CD4-positive, alpha-beta T cell treated with Interleukin-6 for 4 hours (primary cell): ENCODE results near the gene JAKMIP1.

ENCODE experiments used
- DNase-seq: peaks from one replicate; pipeline ENCODE4 v3.0.0-alpha.2; 2020; ENCODE audit warnings: mixed read lengths

The JAKMIP1 gene

DNA sequence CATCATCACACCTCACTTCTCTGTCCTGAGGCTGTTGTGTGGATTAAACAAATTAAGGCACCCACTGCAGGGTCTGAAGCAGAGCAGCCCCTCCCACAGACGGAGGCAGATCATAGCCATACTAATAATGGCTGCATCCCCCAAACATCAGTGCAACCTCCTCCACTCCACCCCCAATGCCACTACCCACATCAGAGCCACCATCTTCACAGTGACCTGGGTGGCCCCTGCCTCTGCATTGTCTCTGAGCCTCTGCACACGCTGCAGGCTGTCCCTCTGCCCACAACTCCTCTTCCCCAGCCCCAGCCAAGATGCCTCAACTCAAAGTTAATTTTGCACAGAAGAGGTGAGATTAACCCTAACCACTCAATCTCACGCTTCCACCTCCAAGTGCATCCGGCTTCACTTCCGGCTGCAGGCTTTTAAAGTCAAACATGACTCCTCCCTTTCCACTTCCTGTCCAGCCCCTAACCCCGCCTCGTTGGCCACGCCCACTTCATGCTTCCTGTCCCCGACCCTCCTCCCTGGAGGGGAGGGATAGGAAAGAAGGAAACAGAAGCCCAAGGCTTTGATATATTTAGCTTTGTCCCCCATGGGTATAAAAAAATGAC lies 22.7 kb downstream of the JAKMIP1 start:
- DNase-seq = peak; percentile 45

DNA sequence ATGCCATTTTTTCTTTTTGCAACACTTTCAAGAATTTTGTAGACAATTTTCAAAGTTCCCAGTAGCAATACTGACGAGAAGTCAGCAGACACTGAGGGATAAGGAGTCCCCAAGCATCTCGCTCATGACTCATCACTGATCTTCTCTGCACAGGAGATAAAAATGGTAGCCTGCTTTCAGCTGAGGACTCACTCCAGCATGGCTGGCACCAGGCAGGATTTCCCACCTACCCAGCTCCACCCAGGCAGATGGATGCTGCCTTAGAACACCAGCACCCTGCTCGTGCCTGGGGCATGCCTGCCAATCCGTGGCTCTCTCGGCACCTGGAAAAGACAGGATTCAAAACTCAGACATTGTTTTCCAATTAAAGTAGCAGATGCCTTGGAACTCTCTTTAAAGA lies 24.9 kb downstream of the JAKMIP1 start:
- DNase-seq = no peak

DNA sequence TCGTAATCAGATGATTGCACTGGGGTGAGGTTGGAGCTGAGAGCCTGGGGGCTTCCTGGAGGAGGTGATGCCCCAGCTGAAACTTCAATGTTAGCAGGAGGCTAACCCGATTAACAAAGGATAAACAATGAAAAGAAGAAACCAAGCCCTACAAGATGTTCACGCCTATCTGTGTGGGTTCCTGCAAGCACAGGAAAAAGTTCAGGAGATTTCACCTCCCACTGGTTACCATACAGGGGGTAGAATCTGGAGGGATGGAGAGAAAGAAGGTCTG lies 27.5 kb downstream of the JAKMIP1 start:
- no peak for DNase-seq

DNA sequence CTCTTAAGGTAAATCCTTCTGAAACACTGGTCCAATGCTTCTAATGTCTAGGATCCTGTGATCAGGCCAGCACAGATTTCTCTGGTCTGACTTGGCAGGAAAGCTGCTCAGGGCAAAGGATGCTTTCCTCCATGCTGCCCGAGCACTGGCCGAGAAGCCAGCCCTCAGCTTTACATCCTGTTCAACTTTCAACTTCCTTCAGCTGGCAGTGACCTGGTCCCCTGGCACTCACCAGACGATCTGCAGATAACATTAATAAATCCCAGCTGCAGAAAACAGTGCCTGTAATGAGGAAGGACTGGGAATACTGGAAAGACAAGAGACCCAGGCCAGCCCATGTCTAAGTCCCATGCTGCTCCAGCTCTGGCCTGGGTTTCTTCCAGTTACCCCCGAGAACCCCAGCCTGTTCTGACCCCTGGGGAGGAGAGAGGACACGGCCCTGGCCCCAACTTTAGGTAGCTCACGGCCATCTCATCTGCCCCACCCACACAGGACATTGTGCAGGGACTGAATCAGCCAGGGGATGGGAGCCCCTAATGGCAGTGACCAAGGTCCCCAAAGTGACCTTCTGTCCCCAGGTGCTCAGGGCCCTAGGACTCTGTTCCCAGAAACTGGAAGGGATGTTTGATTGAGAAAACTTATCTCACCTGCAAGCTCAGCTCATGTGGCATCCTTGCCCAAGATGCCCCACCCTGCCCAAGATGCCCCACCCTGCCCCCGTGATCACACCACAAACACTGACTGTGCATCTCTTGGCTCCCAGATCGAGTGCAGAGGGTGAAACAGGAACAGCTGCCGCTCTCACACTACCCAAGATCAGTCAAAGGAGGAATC lies 28.0 kb downstream of the JAKMIP1 start:
- peak; percentile 10 for DNase-seq

DNA sequence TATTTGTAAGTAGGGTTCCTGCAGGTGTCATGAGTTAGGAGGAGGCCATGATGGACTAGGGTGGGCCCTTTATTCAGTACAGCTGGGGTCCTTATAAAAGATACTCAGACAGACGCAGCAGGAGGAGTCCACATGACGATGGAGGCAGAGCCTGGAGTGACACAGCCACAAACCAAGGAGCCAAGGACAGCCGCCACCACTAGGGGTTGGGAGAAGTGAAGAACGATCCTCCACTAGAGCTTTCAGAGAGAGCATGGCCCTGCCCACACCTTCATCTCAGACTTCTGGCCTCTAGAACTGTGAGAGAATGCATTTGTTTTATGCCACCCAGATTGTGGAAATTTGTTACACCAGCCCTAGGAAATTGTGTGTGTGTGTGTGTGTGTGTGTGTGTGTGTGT lies 31.1 kb downstream of the JAKMIP1 start:
- no peak for DNase-seq

DNA sequence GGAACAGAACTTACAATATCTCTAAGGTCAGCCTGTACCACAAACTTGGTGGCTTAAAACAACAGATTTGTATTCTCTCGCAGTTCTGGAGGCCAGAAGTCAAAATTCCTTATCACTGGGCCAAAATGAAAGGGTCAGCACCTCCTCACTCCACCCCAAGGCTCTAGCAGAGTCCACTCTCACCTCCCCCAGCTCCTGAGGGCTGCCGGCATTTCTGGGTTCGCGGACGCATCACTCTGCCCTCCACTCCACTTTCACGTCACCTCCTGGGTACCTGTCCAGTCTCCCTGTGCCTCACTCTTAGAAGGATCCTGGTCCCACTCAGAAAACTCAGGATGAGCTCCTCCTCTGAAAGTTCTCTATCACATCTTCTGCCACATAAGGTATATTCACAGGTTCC lies 34.6 kb downstream of the JAKMIP1 start:
- DNase-seq = no peak

DNA sequence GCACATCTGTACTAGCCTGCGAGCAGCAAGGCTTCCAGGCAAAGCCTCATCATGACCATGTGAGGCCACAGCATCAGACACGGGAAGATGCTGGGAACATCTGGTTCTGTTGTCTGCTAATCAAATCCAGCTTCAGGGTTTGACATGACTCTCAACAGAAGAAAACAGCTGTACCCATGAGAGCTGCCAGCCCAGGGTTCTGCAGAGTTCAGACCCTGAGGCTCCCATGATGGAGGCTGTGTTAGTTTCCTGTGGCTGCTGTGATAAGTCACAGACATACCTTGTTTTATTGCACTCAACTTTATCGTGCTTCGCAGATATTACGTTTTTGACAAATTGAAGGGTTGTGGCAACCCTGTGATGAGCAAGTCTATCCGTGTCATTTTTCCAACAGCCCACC lies 37.5 kb downstream of the JAKMIP1 start:
- DNase-seq = no peak

DNA sequence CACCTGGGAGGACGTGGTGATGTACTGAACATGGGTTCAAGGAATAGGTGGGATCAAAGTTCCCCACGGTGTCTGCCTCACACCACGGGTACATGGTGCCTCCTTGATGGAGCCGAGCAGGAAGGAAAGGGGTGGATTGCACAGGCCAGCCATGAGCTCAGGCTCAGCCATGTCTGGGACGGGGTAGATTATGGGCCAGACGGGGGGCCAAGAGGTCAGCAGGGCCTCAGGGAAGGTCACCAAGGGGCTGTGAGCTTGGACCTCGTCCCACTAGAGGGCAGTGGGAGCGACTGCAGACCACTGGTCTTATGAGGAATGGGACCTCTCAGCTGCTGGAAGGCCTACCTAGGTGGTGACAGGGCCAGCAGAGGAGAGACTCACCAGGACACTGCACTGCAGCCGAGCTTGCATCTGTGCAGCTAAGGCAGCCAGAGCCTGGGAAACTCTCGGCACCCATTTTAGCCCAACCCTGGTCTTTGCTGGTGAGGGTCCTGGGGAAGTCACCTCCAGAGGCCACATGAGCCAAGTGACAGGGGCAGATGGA lies 38.4 kb downstream of the JAKMIP1 start:
- no peak for DNase-seq

DNA sequence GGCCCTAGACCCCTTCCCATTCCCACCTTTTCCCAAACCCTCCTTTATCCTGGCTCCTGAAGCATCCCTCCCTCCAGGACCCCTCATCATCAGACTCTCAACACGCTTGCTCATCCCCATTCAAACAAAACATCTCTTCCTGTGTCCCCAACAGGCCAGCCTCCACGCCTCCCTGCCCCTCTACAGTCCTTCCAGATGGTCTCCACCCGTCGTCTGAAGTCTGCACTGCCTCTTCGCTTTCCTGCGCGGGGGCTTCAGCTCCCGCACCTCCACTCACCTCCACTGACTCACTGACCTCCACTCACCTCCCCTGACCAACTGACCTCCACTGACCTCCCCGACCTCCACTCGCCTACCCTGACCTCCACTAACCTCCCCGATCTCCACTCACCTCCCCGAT lies 39.8 kb downstream of the JAKMIP1 start:
- no peak for DNase-seq

DNA sequence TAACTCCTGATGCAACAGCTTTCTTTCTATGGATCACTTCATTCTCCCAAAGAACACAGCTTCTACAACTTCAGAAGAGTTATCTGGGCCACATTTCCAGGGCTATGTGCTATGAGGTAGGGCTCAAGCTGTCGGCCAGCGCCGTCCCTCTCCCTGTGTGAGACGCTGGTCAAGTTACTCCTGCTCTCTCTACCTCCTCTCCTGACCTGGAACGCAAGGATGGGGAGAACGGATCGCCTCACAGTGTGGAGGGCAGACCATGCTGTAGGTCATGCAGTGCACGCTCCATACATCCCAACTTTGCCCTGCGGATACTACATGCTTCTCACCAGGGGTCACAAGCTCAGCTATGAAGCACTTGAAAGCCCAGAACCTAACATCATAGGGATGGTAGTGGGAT lies 42.4 kb downstream of the JAKMIP1 start:
- no peak for DNase-seq

DNA sequence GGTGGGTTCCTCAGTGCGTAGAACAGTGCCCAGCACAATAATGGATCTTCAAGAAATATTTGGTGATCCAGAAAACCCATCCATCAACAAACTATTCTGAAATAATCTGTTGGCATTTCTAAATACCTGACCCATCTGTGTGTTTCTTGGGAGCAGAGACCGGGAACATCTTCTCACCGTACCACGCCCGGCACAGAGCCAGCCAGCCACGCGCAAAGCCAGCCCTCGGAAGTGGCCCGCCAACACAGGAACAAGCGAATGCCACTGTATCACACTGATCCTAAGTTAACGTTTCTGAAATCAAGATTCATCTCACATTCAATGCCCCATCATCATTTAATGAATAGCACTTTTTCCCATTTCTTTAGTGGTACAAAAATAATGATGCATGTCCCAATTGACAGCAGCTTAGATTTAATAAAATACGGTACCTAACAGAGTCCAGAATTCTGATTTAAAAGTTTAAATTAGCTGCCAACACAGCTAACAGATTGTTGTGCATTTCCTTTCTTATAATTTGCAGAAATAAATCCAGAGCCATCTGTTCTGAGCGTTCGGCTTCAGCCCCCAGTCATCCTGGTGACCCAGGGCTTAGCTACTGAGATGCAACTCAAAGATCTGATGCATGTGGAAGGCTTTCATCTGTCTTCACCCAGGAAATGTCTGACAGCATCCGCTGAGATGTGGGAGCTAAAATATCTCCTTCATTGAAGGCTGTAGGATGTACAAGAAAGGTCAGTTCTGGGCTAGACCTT lies 44.2 kb downstream of the JAKMIP1 start:
- no peak for DNase-seq

DNA sequence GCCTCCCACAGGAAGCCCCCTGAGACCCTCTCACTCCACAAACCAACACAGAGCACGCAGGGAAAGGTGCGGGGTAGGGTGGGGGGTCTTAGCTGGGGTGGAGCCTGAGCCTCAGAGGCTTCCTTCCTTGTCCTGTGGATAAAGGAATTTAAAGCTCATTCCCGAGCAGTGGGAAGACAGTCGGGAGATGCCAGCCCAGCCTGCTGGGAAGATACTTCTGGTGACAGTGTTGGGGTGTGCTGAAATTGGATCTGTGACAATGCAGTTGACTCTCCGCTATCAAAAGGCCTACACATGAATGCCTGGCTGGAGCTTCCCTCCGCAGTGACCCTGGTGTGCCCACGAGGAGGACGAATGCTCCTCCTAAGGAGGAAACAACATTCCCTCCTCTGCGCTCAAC lies 45.5 kb downstream of the JAKMIP1 start:
- DNase-seq = no peak

DNA sequence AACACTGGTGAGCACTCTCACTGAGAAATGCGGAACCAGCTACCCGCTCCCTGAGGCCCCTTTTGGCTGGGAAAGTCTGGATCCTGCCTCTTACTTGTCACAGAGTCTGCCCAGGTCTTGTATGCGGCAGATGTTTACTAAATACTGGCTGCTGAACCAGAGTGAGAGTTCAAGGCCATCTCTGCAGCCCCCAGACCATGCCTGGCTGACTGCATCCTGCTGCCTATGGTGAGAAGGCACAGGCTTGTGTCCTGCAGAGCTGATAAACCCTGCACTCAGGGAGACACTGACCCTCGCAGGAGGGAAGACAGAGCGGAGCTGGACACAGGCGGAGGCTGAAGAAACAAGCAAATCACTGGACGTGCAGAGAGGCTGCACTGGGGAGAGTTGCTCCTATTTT lies 46.5 kb downstream of the JAKMIP1 start:
- no peak for DNase-seq

DNA sequence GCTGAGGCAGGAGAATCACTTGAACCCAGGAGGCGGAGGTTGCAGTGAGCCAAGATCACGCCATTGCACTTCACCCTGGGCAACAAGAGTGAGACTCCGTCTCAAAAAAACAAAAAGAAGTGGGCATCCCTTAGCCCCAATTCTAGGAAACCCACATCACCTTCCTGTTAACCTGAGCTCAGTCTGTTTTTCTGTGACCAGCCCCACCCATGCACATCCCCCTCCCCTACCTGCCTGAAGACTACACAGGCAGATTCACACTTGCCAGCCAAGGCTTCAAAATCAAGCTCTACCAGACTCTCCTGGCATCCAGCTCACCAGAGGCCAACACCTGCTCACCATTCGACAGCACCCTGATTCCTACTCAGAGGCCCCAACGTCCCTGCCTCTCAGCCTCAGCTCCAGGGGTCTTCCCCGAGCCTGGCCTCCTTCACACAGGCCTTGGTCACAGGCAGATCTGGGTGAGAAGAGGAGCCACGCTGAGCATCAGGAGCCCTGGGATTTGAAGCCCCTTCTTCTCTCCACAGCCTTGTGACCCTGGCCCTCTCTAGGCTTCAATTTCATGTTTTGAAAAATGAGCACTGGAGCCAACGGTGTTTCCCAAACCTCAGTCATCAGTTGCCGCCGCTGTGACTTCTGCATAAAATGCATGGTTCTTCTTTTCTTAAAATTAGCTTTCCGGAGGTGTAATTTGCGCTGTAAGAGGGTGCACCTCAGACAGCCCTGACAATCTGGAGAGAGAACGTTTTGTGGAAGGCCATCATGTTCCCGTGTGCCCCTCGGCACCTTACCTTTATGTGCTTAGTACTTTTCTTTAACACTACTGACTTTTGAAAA lies 47.3 kb downstream of the JAKMIP1 start:
- DNase-seq = no peak

DNA sequence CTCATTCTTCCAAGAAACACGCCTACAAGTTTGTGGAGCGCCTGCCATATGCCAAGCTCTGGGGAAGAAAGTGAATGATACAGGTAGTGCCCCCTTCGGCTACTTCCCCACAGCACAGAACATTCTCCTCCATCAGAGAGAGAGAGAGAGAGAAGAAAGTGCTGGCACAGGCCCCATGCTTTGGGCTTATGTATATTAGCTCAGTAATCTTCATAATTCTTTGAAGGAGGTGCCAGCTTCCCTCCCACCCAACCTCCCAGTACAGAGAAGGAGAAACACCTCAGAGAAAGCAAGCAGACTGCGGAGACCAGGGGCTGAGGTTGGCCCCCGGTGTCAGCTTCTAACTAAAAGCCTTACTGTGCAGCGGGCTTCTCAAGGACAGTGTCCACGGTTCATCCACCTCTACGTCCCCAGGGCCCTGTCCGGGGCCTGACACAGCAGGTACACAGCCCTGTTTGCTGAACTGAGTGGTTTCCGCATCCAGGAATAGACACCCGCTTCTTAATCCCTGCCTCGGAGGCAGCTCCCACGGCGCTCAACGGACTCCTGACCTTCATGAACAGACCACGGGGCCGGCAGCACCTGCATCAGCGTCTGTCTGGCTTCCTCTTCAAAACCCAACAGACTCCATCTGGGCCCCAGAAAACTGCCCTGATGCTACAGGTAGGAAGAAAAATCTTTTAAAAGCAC lies 50.2 kb downstream of the JAKMIP1 start:
- no peak for DNase-seq

DNA sequence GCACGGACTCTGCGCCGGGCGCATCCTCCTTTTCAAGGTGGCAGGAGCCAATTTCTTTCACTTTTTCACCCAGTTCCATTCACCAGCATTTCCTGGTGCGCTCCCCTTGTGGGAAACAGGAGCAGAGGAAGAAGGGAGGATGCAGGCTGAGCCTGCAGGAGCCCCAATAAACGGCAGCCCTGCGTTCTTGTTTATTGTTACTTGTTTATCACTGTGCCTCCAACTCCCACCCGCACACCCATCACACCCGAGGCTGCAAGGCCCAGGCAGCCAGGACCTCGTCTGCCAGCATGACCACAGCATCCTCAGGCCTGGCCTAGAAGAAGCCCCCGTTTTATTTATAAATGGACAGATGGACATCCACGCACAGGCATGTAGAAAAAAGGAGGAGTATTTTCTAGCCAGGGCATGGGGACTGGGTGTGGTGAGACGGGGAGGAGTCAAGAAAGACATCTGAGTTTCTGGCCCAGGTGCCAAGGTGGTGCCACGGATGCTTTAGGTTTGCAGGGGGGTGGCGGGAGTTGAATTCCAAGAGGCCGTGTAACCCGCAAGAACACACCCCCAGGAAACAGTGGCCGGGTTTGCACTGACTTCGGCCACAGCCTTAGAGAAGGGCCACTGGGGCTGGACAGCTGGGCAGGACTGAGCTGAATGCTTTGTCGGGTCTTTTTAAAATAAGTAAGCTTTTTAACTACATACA lies 51.7 kb downstream of the JAKMIP1 start:
- no peak for DNase-seq

DNA sequence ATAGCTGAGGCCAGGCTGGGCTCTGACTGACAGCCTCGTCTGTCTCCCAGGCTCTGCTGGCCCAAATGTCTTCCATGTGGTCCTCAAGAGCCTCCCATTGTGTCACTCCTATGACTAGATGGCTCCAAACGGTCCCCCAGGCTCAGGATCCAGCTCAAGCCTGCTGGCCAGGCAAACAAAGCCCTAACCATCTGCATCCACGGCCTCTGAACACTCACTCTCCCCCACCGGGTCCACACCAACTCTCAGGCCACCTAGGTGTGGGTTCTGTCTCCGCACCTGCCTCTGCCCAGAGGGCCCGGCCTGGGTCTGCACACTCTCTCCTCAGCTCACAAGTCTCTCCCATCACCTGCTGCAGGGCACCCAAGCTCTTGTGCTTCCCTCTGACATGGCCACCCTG lies 52.9 kb downstream of the JAKMIP1 start:
- DNase-seq = no peak

DNA sequence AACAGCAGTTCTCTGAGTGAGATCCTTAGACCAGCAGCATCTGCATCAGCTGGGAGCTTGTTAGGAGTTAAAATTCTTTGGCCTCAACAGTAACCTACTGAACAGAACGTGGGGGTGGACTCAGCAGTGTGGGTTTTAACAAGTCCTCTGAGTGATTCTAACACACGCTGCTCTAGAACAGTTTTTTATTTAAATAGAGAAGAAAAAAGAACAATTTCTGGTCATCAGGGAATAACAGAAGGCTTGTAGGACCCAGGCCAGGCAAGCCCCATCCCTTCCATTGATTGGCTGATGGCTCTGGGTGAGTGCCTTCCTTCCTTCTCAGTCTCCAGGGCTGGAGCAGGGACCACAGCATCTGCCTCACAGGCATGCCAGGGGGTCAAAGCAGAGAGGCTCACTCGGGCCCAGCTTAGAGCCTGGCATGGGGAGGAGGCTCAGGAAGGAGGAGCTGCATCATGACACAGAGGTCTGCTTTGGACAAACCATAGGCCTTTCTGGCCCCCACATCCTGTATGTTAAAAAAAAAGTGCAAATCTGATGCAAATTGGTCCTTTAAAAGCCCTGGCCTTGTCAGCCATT lies 56.7 kb downstream of the JAKMIP1 start:
- DNase-seq = no peak

DNA sequence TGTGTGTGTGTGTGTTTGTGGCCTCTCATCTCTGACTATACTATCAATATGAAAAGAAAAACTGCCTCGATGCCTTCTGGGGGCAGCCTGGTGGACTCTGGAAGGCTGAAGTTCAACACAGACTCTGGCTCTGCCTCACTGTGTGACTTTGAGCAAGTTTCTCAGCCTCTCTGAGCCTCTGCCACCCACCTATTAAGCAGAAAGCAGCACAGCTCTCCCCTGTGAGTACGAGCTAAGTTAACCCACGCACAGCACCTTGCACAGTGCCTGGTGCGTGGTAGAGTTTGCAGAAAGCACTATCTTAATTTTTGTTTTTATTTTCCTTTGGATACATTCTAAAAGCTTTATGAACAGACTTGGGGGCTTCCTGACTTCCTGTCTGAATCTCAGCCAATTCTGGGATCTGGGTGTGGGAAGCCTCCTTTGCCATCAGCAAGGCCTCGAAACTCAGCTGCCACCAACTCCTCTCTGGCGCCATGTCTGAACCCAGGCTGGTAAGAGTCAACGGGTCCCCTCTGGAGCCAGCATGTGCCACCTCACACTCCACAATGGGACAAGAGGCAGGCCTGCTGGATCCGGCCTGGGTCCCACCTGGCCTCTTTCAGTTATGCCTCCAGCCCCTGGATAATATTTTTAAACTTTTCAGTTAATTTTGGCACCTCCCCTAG lies 57.3 kb downstream of the JAKMIP1 start:
- DNase-seq = no peak

DNA sequence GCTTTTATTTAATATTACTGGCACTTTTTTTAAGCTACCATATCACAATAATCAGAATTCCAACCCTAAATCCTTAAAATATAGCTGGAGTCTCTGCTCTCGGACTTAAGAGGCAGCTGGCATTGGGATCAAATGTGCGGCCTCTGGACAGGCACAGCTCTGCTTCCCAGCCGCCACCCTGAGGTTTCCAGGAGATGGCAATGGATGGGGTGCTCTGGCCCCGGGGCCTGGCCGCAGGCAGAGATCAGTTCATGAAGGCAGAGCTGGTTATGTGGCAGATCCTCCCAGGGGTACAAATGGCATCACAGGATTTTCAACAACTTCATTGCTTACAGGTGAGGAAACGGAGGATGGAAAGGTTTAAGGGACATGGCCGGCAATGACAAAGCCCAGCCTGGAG lies 57.8 kb downstream of the JAKMIP1 start:
- DNase-seq = no peak

DNA sequence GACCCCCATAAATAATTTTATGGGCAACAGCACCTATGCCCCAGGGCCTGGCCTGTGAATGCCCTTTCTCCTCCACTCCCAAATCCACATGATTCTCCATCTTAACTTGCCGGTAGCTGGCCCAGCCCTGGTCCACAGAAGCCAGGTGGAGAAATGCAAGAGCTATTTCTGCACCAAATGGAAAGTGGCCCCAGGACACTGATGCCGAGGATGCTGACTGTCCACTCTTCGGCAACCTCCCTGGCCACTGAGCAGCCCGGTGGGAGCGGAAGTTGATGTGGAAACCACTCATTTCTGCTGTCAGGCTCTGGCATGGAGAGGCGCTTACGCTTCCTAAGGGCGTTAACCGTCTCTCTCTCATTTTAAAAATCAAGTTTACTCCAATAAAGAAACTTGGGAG lies 58.8 kb downstream of the JAKMIP1 start:
- DNase-seq = no peak
